Skeletal muscle tissue (tissue), 4 donors: ENCODE results near the gene ZNF189. TPM values are rescaled to one million over a fixed set of nuclear protein-coding genes. Genes with fewer than 3 reads are reported as not detected.

Experiments used
- H3K27ac ChIP-seq: one replicate; pipeline ENCODE4 v1.7.0; 2013; ENCODE audit warnings: mild to moderate bottlenecking, low read depth, low read length, inconsistent platforms
- H3K27me3 ChIP-seq, 3 donors: one replicate each; pipeline ENCODE4 v1.7.0; 2013; ENCODE audit warnings: low read length in 3 of 3; ENCODE audit not compliant: control insufficient read depth in 3 of 3, insufficient read depth in 3 of 3
- H3K36me3 ChIP-seq, 3 donors: one replicate each; pipeline ENCODE4 v1.7.0; 2013; ENCODE audit warnings: low read length in 3 of 3; ENCODE audit not compliant: control insufficient read depth in 3 of 3, insufficient read depth in 3 of 3
- H3K4me1 ChIP-seq, 3 donors: one replicate each; pipeline ENCODE4 v1.7.0; 2013; ENCODE audit warnings: low read length in 3 of 3, mild to moderate bottlenecking in 3 of 3; ENCODE audit not compliant: control insufficient read depth in 3 of 3, insufficient read depth in 3 of 3
- H3K4me3 ChIP-seq, 3 donors: one replicate each; pipeline ENCODE4 v1.7.0; 2013; ENCODE audit warnings: low read length in 3 of 3
- H3K9ac ChIP-seq, 3 donors: one replicate each; pipeline ENCODE4 v1.7.0; 2013; ENCODE audit warnings: low read length in 3 of 3, mild to moderate bottlenecking in 3 of 3, moderate library complexity in 2 of 3, low read depth in 1 of 3
- H3K9me3 ChIP-seq, 3 donors: one replicate each; pipeline ENCODE4 v1.7.0; 2013; ENCODE audit warnings: low read length in 3 of 3; ENCODE audit not compliant: control insufficient read depth in 3 of 3
- total RNA-seq: library from RNA; depleted of rRNA; stranded (reverse); fragments of >200 nt; gene quantifications from one replicate; pipeline ENCODE4 v1.2.3, GENCODE V29; 2014
- donor health status: Osteomylitis.

Gene ZNF189
- total RNA-seq, 1 donor from 2014 or later: 28.7 TPM

DNA sequence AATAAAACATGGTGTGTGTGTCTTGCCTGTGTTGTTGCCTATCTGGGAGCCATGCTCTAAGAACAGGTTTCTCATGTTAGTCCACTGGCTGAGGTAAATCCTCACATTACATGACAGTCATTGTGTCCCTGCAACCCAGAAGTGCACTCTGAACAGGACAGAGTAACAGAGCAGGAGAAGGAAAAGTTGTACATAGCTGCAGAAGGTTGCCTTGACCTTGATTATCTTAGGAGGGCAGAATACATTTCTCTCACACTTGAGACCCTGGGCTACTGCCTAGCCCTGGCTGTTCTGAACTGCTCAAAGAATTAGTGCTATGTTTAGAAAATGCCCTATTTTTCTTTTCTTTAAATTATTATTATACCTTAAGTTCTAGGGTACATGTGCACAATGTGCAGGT lies 16.9 kb downstream of the ZNF189 start:
- H3K9ac ChIP-seq: no peak overlapping the region
- H3K4me1 ChIP-seq: no peaks in the 10 kb centered on the region
- H3K9me3 ChIP-seq: peaks cover 6 to 19% (median 11%) of the 10 kb centered on the region in 3 donors
- H3K27me3 ChIP-seq: no peaks in the 10 kb centered on the region
- no peaks in the 10 kb centered on the region for H3K36me3 ChIP-seq
- no peak overlapping the region for H3K4me3 ChIP-seq
- H3K27ac ChIP-seq: no peak overlapping the region

GRCh38 chr9:101417389-101417788 lies 18.7 kb downstream of the ZNF189 start:
- Histone ChIP-seq H3K27ac (no peak overlapping the region), H3K4me3 (no peak overlapping the region), H3K9ac (no peak overlapping the region), H3K9me3 (peaks cover 4 to 11% (median 9%) of the 10 kb centered on the region in 3 donors), H3K27me3 (no peaks in the 10 kb centered on the region), H3K4me1 (no peaks in the 10 kb centered on the region), H3K36me3 (no peaks in the 10 kb centered on the region)

DNA sequence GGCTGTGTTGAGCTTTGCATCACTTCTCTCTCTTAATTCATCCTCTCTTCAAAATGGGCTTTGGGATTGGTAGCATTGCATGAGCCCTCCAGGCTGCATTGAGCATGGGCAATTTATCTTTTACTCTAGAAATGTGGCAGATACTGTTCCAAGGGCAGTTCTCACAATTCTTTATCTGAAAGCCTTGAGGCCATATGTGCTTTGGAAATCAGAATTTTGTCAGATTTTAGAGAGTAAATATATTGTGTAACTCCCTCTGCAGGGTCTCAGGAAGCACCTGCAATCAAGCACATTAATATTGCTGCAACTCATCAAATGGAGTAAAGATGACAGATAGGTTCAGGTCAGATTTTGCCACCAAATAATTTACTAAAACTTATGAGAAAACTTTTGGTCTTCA lies 19.3 kb downstream of the ZNF189 start:
- Histone ChIP-seq H3K27me3 (no peaks in the 10 kb centered on the region), H3K4me1 (no peaks in the 10 kb centered on the region), H3K9me3 (peaks cover 4 to 11% (median 9%) of the 10 kb centered on the region in 3 donors), H3K4me3 (no peak overlapping the region), H3K9ac (no peak overlapping the region), H3K36me3 (no peaks in the 10 kb centered on the region), H3K27ac (no peak overlapping the region)

- H3K9me3 ChIP-seq: peaks cover 0 to 6% (median 5%) of the 10 kb centered on the region in 3 donors
- H3K27me3 ChIP-seq: no peaks in the 10 kb centered on the region
- no peak overlapping the region for H3K9ac ChIP-seq
- no peak overlapping the region for H3K27ac ChIP-seq
- H3K4me1 ChIP-seq: no peaks in the 10 kb centered on the region
- H3K36me3 ChIP-seq: no peaks in the 10 kb centered on the region
- no peak overlapping the region for H3K4me3 ChIP-seq
Measured at GRCh38 chr9:101418518-101419430, 20.1 kb downstream of the ZNF189 start.

DNA sequence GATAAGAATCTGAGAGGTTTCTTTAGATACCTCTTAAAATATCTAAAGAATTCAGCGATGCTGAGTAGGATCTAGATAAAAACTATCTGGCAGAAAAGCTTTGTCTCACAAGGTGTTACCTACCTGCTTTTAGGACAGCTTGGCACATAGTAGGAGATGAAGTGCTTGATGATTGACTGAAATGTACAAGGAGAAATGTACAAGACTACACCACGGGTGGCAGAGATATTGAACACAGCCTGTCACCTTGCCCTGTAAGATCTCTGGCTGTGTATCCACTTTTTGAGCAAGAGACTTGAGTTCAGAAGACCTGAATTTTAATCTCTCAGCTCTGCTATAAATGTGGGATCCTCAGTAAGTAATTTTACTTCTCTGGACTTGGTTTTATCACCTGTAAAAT lies 21.2 kb downstream of the ZNF189 start:
- Histone ChIP-seq H3K4me1 (no peaks in the 10 kb centered on the region), H3K9me3 (peaks cover 0 to 5% (median 4%) of the 10 kb centered on the region in 3 donors), H3K36me3 (no peaks in the 10 kb centered on the region), H3K4me3 (no peak overlapping the region), H3K27me3 (no peaks in the 10 kb centered on the region), H3K27ac (no peak overlapping the region), H3K9ac (no peak overlapping the region)

- H3K27ac ChIP-seq: no peak overlapping the region
- no peaks in the 10 kb centered on the region for H3K27me3 ChIP-seq
- no peak overlapping the region for H3K4me3 ChIP-seq
- H3K9ac ChIP-seq: no peak overlapping the region
- H3K36me3 ChIP-seq: no peaks in the 10 kb centered on the region
- no peaks in the 10 kb centered on the region for H3K4me1 ChIP-seq
- H3K9me3 ChIP-seq: peaks cover 0 to 2% (median 0%) of the 10 kb centered on the region in 3 donors
Measured at GRCh38 chr9:101421653-101422065, 23.0 kb downstream of the ZNF189 start.

- H3K4me1 ChIP-seq: no peaks in the 10 kb centered on the region
- H3K9me3 ChIP-seq: no peaks in the 10 kb centered on the region
- no peak overlapping the region for H3K9ac ChIP-seq
- H3K27me3 ChIP-seq: no peaks in the 10 kb centered on the region
- H3K27ac ChIP-seq: no peak overlapping the region
- no peak overlapping the region for H3K4me3 ChIP-seq
- H3K36me3 ChIP-seq: no peaks in the 10 kb centered on the region
Measured at GRCh38 chr9:101427358-101427757, 28.7 kb downstream of the ZNF189 start.

DNA sequence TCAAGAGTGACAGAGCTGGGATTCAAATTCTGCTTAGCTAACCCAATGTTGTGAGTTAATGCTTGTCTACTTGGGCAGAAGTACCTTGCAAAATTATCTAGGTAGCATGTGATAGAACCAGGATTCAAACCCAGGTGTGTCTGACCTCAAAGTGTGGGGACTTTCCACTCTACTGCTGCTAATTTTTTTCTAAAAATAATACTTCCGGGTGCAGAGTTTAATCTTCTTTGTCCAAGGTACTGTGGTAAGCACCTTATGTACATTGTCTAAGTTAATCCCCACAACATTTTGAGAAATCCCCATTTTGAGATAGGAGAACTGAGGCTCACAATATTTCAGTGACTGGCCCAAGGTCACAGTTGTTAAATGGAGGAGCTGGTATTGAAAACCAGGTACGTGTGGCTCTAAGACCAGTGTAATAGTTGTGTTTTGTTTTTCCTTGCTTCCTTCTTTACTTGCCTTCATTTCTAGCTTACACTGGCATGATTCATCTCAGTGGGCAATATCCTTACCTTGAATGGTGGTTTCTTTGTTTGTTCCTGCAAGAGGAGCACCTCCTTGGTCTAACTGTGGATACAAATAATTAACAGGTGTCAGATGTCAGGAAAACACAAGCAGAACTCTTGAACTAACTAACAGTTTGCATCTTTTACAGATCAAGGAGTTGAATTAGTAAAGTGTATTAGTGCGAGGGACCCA lies 29.5 kb downstream of the ZNF189 start:
- Histone ChIP-seq H3K4me1 (no peaks in the 10 kb centered on the region), H3K36me3 (no peaks in the 10 kb centered on the region), H3K27ac (no peak overlapping the region)

GRCh38 chr9:101428909-101429308 lies 30.3 kb downstream of the ZNF189 start:
- H3K9ac ChIP-seq: no peak overlapping the region
- no peaks in the 10 kb centered on the region for H3K36me3 ChIP-seq
- no peaks in the 10 kb centered on the region for H3K9me3 ChIP-seq
- H3K4me1 ChIP-seq: no peaks in the 10 kb centered on the region
- no peaks in the 10 kb centered on the region for H3K27me3 ChIP-seq
- H3K4me3 ChIP-seq: no peak overlapping the region
- no peak overlapping the region for H3K27ac ChIP-seq

More for the DNA sequence above, 29.5 kb downstream of the ZNF189 start:
- Histone ChIP-seq H3K27me3 (no peaks in the 10 kb centered on the region), H3K9me3 (no peaks in the 10 kb centered on the region), H3K9ac (no peak overlapping the region), H3K4me3 (no peak overlapping the region)

DNA sequence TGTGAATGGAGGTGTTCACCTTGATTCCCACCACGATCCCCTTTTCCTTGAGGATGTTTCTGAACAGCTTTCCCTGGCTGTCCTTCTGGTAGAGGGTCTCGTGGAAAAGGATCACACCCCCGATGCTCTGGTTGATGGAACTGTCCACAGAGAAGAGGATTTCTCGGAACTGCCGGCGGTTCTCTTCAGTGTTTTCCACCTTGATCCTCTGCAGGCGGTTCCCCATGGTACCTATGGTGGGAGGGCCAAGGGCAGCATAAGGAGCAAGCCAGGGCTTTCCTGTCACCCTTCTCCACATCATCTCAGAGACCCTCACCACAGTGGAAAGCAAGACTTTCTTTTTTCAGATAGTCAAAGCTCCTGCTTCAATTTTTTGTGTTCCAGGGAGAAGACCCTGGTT lies 31.1 kb downstream of the ZNF189 start:
- Histone ChIP-seq H3K36me3 (no peaks in the 10 kb centered on the region), H3K4me1 (no peaks in the 10 kb centered on the region), H3K27ac (no peak overlapping the region), H3K9me3 (no peaks in the 10 kb centered on the region), H3K4me3 (no peak overlapping the region), H3K9ac (no peak overlapping the region), H3K27me3 (no peaks in the 10 kb centered on the region)
